HG03103 (cell line): ENCODE data around the gene STX1A.
A peak's percentile ranks its signal among the peaks of the same experiment; 100 is the strongest.
"Not testable (repeated sequence)": the region's sequence is repeated elsewhere in the genome, so short reads cannot be mapped to it uniquely, and the experiment has no call there.

Experiments
- ATAC-seq: cut with Tn5 transposase; IDR thresholded peaks from one replicate; pipeline ENCODE4 v1.9.1; 2021; ENCODE audit warnings: low read depth; ENCODE audit not compliant: unreplicated experiment

STX1A gene

DNA sequence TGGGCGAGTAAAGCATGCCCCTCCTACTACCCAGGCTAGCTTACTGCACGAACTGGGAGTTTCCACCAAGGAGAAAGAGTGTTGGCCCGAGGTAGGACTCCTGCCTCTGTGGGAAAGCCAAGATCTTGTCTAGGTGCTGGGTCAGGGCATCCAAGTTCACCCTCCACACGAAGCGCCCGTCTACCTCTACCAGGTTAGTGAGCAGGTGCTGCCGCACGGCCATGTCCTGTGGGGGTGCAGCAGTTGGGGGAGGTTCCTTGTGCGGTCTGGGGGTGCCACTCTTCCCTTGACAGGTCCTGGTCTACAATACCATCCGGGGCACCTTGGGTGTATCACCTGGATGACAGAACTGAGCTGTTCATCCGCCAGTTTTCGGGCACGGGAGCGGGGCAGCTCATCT, 17.4 kb upstream of the STX1A start:
- no peak for ATAC-seq

DNA sequence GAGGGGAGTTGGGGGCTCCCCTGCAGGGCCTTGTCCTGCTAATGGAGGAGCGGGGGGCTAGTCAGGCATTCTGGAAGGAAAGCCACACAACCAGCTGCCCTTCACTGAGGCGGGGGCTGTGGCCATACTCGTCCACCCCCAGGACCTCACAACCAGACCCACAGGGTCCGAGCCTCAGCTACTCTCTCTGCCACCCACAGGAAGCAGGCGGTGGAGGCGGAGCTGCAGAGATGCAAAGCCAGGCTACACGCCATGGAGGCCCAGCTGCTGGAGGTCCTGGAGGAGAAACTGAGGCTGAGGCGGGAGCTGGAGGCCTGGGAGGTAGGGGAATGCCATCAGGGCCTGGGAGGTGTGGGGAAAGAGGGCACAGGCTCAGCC, 16.0 kb upstream of the STX1A start:
- ATAC-seq, result no peak

DNA sequence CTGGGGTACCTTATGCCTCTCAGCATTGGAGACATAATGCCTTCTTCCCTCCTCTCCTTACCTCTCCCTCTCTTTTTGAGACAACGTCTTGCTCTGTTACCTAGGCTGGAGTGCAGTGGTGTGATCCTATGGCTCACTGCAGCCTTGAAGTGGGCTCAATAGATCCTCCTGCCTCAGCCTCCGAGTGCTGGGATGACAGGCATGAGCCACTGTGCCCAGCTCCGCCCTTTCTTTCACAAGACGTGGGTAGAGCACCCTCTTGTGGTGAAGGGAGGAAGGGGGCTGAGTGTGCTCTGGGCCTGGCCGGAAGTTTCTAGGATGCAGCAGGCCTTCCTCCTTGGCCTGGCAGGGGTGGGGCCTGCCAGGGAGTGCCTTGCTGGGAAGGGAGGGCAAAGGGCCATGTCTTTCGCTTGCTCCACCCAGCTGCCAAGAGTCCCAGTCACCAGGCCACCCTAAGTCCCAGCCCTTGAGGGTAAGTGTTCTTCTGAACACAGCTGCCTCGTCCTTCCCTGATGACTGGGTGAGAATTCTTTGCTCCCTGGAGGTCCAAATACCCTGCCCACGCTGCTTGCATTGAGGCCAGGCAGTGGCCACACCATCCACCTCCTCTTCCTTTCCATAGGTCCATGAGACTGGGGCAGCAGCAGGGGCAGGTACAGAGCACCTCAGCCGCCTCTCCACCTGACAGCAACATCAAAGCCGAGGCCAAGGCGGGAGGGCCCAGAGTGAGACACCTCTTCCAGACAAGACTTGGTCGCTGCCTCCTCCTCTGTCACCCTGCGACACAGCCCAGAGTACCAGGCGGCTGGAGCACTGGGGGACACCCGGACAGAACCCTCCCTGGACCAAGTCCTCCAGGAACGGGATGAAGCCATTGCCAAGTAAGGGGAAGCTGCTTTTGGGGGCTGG, 15.4 kb upstream of the STX1A start:
- ATAC-seq, result peak; percentile 44

DNA sequence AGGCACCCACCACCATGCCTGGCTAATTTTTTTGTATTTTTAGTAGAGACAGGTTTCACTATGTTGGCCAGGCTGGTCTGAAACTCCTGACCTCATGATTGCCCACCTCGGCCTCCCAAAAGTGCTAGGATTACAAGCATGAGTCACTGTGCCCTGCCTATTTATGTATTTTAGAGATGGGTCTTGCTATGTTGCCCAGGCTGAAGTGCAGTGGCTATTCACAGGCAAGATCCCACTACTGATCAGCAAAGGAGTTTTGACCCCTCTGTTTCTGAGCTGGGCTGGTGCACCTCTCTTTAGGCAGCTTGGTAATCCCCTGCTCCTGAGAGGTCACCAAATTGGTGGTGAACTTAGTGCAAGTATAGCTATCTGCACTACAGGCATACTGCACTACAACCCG, 12.9 kb upstream of the STX1A start:
- no peak for ATAC-seq

DNA sequence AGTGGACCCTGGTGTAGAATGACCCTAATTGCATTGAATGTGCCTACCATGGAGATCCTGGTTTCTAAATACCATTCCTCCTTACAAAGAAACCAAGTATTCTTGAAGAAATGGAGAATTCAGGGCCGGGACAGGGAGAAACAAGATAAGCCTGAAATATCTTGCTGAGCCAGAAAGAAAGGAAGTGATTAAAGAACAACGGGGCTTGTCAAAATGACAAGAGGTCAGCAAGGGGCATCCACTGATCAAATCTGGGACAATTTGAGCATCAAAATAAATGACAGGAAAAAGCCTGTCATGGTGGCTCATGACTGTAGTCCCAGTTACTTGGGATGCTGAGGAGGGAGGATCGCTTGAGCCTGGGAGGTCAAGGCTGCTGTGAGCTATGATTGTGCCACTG, 11.0 kb upstream of the STX1A start:
- no peak for ATAC-seq

DNA sequence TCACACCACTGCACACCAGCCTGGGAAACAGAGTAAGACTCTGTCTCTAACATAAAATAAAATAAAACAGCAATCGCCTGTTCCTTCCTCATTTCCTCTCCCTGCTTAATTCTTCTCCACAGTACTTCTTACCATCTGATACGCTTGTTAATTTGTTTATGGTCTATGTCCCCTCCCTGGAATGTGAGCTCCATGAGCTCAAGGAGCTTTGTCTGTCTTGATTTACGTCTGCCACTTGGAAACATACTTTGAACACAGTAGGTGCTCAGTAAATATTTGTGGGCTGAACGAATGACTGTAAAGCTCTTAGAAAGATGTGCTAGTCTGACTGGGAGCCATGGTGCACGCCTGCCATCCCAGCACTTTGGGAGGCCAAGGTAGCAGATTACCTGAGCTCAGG, 9.1 kb upstream of the STX1A start:
- ATAC-seq, result no peak

DNA sequence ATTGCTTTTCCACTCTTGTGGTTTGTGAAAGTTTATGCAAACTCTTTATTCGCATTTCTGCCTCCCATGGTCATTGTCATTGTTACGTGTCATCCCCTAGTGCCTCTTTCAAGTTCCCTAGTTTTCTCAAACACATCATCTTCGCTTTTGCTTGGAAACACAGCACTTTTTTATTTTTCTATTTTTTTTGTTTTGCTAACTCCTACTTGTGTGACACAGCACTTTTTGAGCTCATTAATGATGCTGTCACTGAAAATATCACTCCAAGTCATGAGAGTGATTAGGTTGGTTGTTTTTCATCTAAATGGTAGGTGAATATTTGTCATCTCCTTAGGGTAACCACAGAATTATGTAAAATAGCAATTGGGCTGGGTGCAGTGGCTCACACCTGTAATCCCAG, 8.5 kb upstream of the STX1A start:
- ATAC-seq, result no peak

DNA sequence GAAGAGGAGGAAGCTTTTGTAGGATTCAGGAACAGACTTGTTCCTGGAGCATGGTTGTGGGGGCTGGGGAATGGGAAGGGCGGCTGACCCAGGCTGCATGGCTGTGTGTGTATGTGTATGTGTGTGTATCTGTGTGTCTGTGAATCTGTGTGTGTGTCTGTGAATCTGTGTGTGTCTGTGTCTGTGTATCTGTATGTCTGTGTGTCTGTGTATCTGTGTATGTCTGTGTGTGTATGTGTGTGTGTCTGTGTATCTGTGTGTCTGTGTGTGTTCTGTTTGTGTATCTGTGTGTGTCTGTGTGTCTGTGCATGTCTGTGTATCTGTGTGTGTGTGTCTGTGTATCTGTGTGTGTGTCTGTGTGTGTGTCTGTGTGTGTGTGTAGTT, 6.6 kb upstream of the STX1A start:
- no peak for ATAC-seq

DNA sequence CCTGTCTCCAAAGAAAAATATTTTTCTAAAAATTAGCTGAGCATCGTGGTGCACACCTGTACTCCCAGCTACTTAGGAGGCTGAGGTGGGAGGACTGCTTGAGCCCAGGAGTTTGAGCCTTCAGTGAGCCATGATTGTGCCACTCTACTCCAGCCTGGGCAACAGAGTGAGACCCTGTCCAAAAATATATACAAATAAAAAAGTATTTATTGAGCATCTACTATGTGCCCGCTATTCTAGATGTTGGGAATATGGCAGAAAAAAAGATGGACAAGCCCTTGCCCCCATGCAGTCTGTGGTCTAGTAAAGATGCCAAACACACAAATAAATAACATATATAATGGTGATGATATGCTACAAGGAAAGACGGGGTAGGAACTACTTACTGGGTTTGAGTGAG, 4.3 kb upstream of the STX1A start:
- ATAC-seq, result no peak

DNA sequence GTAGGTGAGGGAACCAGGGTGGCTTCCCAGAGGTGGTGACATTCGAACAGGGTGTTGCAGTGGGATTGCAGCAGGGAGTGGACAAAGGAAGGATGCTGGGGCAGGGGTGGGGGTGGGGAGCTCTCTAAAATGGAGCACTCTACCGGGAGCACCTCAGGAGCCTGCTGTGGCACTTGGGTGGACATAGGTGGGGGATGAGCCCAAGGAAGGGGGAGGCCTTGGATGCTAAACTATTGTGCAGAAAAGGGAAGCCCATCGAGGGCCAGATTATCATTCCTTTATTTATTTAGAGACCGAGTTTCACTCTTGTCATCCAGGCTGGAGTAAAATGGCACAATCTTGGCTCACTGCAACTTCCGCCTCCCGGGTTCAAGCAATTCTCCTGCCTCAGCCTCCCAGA, 3.3 kb upstream of the STX1A start:
- no peak for ATAC-seq

DNA sequence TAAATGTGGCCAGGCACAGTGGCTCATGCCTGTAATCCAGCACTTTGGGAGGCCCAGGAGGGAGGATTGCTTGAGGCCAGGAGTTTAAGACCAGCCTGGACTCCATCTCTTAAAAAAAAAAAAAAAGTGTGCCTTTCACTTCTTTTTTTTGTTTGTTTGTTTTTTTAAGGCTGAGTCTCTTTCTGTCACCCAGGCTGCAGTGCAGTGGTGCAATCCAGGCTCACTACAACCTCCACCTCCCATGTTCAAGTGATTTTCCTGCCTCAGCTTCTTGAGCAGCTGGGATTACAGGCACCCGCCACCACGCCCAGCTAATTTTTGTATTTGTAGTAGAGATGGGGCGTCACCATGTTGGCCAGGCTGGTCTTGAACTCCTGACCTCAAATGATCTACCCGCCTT, 2.7 kb upstream of the STX1A start:
- not testable (repeated sequence) for ATAC-seq

DNA sequence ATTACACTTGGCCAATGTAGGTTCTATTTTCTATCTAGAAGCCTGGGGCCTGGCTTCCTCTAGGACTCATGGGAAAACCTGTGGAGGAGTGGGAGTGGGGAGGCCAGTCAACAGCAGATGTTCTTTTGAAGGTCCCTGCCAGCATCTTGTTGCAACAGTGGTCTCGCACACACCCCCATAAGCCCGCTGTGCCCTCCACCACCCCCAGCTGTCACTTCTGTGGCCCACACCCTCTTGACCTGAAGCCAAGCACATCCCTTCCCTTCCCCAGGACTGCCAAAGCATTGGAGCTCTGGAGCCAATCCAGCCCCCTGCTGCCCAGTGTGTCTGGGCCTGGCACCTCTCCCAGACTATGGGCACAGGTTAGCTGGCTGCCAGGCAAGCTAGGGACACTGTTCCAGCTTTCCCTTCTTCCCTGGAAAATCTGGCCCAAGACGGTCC, 1.9 kb upstream of the STX1A start:
- no peak for ATAC-seq

DNA sequence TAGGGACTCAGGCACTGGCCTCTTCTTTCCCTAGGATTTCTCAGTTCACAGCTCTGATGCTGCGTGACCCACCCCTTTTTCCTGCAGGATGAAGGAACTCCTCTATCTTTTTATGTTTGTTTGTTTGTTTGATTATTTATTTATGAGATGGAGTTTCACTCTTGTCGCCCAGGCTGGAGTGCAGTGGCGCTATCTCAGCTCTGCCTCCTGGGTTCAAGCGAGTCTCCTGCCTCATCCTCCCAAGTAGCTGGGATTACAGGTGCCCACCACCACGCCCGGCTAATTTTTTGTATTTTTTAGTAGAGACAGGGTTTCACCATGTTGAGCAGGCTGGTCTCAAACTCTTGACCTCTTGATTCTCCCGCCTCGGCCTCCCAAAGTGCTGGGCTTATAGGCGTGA, 974 bp upstream of the STX1A start:
- not testable (repeated sequence) for ATAC-seq

DNA sequence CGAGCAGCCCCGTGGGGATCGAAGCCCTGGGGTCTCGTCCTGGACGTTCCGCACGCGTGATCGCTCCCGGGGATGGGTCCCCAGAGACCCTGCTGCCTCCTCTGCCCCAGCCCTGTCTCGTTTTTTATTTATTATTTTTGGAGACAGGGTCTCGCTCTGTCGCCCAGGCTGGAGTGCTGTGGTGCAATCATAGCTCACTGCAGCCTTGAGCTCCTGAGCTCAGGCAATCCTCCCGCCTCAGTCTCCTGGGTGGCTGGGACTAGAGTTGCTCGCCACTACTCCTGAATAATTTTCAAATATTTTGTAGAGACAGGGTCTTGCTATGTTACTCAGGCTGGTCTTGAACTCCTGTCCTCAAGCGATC, 319 bp upstream of the STX1A start:
- ATAC-seq, result peak; percentile 7

DNA sequence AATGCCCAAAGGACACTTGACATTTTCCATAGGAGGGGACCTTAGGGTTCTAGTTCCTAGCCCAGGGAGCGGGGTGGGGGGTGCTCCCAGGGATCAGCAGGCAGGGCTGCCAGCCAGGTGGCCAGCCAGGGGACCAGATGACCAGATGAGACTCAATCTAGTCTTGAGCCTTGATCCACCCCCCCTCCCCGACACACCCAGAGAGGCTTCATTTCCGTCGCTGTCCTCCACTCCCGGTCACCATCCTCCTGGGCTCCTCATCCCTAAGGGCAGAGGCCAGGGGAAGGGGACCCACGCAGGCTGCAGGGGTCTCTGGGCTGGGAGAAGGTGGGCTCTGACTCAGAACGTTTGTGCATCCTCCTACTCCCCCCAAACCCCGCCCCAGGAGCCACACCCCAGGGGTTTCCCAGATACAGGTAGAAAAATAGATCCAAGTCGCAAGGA, 1.0 kb downstream of the STX1A start:
- ATAC-seq, result no peak

DNA sequence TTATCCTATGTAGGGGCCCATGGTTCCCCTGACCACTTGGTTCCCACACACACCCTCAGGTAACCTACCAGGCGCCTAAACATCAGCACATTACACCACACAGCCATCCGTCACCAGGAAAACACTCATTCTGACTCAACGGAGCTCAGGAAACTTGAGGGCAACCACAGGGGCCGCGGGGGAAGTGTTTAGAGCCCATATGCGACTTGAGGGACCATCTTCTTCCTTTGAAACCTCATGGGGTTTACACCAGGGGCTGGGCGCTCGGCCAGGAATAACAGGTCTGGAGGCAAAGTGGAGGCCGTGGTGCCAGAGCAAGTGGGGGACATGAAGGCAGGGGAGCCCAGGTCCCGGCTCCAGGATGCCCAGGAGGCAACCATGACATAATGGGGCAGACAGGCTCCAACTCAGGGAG, 1.5 kb downstream of the STX1A start:
- ATAC-seq, result no peak

DNA sequence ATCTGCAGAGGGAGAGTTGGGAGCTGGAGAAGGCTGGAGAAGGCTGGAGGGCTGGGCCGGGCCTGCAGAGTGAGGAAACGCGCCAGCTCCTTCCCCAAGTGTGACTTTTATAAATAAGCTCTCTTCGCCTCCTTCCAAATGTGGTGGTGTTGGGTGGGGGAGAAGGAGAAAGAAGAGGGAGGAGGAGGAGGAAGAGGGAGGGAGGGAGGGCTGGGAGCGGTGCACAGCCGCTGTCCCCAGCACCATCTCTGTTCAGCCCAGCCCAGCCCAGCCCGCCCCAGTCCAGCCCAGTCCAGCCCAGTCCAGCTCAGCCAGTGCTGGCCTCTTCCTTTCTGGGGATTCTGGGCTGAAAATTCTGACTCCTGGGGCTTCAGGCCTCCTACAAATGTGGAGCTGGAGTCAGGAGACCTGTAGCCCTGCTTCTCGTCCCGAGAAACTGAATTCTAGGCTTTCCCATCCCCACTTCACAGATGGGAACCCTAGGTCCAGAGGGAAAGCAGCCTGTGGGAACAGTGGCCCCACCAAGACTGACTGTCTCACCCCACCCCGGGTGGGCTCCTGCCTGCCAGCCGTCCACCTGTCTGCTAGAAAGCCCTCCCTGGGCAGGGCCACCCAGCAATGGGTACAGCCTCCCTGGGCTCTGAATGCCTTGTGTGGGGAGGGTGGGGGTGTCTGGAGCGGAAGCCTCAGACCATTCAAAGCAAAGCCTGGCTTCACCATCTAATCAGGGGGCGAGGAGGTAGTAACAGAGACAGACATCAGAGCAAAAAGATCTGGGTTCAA, 2.3 kb downstream of the STX1A start:
- ATAC-seq, result no peak

DNA sequence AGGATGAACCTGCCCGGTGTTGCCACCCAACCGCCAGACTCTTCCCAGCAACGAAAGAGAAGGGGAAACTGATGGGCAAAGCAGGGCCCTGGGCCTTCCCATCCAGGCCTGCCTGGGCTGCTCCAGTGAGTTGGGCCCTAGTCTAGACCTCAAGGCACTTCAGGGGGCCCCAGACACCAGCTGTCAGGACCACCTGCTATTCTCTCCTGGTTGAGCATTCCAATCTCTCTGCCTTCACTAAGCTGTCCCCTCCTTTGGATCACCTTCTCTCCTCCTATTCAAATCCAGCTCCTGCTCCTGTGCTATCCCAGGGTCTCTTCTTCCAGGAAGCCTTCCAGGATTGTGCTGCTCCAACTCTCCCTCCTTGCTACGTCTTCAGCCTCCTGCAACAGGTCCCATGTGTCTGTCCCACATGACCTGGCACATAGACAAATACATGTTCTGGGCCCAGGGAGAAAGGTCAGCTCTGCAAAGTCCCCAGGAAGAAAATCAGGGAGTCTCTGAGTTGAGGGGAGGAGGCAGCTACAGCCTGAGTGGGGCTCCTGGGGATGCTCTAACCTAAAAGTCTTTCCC, 3.1 kb downstream of the STX1A start:
- no peak for ATAC-seq

DNA sequence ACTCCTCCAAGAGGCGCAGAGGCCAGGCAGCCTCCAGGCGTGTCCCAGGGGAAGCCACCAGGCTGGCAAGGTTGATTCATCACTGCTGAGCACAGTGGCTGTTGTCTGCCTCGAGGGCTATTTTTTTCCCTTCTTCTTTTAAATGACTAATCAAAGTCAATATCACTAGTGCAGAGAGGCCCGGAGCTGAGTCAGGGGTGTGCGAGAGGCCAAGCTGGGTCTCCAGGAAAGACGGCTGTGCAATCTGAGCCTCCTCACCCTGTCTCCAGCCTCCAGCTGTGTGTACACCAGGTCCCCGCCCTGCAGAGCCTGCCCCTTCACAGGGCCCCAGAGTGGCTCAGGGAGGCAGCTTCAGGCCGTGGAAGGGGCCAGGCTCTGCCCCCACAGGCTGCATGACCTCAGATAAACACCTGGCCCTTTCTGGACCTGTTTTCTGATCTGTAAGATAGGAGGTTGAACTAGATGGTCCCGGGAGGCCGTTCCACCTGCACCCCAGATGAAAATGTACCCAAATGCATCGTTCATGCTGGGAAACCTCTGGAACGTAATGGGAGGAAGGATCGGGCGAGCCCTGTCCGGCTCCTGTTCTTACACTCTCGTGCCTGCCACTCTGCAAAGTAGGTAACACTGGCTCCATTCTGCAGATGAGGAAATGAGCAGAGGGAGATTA, 3.7 kb downstream of the STX1A start:
- no peak for ATAC-seq

DNA sequence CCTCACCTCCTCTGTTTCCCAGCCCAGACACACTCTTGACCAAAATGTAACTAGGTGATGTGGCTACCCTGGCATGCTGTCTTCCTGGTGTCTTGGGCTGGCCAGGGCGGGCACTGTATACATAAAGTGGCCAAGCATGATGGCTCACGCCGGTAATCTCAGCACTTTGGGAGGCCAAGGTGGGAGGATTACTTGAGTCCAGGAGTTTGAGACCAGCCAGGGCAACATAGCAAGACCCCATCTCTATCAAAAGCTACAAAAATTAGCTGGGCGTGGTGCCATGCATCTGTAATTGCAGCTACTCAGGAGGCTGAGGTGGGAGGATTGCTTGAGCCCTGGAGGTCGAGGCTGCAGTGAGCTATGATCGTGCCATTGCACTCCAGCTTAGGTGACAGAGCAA, 6.2 kb downstream of the STX1A start:
- ATAC-seq, result not testable (repeated sequence)

DNA sequence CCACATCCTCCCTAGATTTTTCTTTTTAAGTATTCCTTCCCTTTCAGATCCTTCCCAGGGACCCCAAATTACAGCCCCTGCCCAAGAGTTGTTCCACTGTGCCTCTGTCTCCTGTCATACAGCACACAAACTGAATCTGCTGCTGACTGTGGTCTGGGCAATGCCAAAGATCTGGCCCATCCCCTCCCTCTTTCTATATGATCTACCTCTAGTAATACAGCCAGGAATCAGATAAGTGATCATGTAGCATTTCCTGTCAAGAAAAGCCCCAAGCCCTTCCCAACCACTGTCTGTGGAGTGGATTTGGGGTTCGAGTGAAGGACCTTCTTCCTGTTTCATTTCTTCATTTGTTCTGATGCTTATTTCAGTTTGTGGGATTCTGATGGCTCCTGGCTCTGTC, 6.7 kb downstream of the STX1A start:
- no peak for ATAC-seq
